ENCODE measurements around the gene PLEKHA4. TPM values are rescaled to one million over a fixed set of nuclear protein-coding genes. Genes with fewer than 3 reads are reported as not detected.

Gene PLEKHA4
- total RNA-seq, 1 donor from 2014 or later = 18.9 TPM

DNA sequence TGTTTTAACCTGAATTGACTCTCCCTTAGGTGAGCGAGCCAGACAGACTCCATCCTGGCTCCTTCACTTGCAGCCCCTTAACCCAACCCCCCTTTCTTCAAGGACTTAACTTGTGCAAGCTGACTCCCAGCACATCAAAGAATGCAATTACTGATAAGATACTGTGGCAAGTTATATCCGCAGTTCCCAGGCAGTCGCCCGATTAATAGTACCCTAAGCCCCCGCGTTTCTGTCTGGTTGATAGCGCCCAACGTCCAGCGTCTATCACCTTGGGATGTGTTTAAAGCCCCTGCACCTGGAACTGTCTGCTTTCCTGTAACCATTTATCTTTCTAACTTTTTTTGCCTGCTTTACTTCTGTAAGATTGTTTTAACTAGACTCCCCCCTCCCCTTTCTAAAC is 38.3 kb downstream of the PLEKHA4 start:
- DNase-seq (ENCODE audit: low spot score) = no peak

DNA sequence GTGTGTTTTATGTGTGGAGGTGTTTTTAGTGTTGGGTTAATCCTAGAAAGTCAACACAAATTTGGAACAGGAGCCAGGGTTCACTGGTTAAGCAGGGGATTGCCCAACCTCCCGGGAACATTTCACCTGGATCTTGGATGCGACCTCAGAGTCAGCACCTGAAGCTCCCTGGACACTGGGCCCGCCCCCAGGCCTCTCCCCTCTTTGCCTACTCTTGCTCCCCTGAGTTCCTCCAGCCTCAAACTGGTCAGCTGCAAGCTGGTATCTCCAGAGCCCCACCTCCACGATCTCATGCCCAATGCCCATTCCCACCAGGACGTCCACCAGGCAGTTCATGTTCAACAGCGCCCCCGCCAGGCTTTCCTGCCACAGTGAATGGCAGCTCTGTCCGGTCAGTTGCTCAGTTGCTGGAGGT is 41.8 kb downstream of the PLEKHA4 start:
- DNase-seq (ENCODE audit: low spot score) = no peak

- no peak for DNase-seq (ENCODE audit: low spot score)
Measured at GRCh38 chr19:48822514-48822913, 45.9 kb downstream of the PLEKHA4 start.

DNA sequence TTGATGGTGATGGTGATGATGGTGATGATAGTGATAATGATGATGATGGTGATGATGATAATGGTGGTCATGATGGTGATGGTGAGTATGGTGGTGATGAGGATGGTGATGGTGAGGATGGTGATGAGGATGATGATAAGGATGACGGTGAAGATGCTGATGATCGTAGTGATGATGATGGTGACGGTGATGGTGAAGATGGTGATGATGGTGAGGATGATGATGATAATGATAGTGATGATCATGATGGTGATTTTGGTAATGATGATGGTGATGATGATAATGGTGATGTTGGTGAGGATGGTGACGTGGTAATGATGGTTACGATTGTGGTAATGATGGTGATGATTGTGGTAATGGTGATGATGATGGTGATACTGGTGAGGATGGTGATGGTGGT is 46.8 kb downstream of the PLEKHA4 start:
- DNase-seq (ENCODE audit: low spot score) = no peak

- DNase-seq (ENCODE audit: low spot score) = peak; percentile 86
Measured at GRCh38 chr19:48819366-48819816, 49.0 kb downstream of the PLEKHA4 start.

- no peak for DNase-seq (ENCODE audit: low spot score)
Measured at GRCh38 chr19:48818234-48818820, 50.1 kb downstream of the PLEKHA4 start.

DNA sequence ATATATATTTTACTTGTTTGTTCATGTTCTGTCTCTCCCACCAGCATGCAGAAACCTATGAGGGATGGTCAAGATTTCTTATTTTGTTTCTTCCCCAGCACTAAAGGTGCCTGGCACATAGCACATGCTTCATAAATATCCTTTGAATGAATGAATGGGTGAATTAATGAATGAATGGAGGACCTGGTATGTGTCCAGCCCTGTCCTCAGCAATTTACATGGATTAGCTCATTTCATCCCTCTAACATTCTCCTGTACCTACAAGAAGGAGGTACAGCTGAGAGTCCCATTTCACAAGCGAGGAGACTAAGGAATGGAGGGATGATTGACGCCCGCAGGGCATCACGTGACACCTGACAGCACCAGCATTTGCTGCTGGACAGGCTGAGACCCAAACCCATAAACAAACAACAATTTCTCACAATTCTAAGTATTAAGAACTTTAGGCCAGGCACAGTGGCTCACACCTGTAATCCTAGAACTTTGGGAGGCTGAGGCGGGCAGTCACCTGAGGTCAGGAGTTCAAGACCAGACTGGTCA is 50.8 kb downstream of the PLEKHA4 start:
- no peak for DNase-seq (ENCODE audit: low spot score)

DNA sequence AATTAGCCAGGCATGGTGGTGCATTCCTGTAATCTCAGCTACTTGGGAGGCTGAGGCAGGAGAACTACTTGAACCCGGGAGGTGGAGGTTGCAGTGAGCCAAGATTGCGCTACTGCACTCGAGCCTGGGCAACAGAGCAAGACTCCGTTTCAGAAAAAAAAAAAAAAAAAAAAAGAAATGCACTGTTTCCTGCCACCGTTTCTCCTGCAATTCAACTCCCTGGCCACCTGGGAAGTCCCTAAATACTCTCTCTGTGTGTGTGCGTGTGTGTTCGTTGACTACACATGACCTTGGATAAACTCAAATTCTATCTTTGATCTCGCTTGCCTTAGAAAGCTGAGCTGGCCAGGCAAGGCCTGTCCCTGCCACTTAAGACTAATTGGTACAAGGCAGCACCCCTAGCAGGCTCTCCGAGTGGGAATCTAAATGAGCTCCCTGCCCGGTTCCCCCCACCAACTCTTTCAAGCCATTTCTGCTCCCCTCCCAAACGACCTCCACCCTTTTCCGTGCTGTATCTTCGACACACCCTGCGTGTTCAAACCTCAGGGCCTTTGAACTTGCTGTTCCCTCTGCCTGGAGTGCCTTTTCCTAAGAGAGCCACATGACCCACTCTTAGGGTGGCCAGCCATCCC is 52.4 kb downstream of the PLEKHA4 start:
- no peak for DNase-seq (ENCODE audit: low spot score)

- no peak for DNase-seq (ENCODE audit: low spot score)
Measured at GRCh38 chr19:48814895-48815294, 53.5 kb downstream of the PLEKHA4 start.

DNA sequence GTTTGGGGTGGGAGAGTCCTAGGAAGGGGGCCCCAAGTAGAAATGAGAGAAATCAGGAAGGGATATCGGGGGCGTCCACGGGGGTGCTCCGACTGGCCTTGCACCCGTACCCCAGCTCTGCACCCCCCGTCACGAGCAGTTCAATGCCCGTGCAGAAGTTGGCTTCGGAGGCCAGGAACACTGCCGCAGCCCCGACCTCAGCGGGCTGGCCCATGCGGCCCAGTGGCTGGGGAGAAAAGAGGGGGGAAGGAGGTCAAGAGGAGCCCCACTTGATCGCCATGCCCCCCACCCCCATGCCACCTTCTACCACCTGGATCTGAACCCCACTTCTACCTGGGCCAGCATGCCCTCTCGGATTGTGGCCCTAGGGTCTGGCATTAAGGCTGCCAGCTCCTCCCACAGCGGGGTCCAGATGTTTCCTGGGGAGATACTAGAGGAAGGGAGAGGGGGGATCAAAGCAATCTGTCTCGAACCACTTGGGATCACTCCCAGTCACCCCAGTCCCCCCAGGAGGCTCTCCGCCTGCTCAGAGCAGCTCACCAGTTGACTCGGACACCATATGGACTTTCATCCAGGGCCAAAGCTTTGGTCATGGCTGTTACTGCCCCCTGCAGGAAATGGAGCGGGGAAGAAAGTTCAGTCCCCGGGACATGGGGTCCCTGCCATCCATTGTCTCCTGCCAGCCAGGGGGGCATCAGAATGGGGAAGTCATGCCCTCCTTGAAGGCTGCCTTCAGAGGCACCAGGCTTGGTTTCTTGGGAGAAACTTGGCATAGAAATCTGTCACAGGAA is 55.1 kb downstream of the PLEKHA4 start:
- no peak for DNase-seq (ENCODE audit: low spot score)

DNA sequence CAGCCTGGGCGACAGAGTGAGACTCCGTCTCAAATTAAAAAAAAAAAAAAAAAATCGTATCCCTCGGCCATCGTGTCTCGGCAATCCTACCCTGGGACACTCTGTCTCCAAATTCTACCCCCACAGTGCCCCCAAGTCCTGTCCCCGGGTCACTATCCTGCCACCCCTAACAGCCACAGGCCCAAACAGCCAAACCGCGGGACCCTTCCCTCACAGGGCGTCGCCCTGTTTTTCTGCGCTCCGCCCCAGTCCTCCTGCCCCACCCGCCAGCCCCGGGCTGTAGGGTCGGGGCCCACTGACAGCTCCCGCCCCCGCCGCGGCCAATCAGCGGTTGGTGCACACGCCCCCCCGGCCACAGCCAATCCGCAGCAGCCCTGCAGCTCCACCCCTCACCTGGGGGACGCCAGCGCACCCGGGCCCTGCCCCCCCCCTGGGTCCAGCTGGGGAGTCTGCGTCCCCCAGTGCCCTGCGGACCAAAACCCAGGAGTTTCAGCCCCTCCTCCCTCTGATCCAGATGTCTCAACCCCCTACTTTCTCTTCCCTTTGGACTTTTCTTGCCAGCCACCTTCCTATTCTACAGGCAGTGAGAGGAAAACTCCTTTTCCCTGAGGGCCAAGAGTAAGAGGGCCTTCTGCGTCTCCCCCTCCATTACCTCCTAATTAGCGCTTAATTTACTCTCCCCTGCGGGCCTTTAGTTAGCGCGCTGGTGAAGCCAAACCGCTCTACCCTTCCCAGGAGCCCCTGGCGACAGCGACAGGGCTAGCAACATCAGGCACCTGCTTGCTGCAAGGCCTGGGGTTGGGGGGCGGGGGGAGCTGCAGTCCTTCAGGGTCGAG is 56.1 kb downstream of the PLEKHA4 start:
- peak; percentile 79 for DNase-seq (ENCODE audit: low spot score)

DNA sequence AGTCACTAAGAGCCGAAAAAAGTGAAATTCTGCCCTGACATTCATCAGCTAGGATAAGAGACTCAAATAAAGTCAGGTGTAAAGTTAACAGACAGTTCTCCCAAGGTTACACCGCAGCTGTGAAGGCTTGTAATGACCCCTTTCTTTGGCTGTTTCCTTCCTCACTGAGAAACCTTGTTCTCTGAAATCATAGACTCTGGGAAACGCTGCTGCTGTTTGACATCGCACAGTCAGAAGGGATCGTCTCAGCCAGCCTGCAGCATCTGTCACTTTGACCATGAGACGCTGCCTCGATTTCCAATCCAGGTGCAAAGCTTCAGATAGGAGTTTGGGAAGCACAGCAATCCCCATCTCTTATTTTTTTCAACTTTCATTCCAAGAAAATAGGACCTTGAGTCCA is 58.3 kb downstream of the PLEKHA4 start:
- no peak for DNase-seq (ENCODE audit: low spot score)

- no peak for DNase-seq (ENCODE audit: low spot score)
Measured at GRCh38 chr19:48807590-48808308, 60.7 kb downstream of the PLEKHA4 start.

DNA sequence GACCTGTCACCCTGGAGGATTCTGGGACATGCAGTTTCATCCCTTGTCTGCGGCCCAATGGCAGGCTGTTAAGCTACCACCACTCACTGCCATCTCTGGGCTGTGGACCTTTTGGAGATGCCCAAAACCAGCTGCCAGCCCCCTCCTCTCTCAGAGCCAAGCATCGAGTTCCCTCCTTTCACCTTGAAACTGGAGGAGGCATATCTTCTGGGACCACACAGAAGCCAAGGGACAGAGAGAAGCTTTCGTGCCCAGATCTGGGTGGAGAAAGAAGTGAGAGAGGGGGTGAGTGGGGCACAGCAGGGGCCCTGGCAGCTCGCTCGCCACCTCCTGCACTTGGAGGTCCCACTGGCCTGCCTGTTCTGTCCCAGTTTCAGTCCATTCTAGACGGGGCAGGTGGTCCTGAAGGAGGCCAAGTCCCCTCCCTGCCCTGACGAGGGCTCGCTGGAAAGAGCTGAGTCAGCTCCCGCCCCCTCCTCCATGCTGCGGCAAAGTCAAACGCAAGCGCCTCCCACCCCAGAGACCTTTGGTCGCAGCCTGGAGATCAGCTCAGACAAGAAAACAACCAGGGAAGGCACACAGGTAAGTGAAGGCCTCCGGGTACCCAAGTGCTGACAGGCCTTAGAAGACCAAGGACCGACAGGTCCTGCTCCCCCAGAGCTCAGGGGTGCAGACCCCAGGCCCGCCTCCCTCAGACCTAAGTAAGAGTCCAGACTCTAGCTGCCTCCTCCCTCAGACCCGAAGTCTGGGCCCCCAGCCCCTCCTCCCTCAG is 61.4 kb downstream of the PLEKHA4 start:
- DNase-seq (ENCODE audit: low spot score) = peak; percentile 60

GRCh38 chr19:48806518-48806817 is 61.9 kb downstream of the PLEKHA4 start:
- no peak for DNase-seq (ENCODE audit: low spot score)

- DNase-seq (ENCODE audit: low spot score) = no peak
Measured at GRCh38 chr19:48805452-48805851, 63.0 kb downstream of the PLEKHA4 start.

GRCh38 chr19:48804496-48804895 is 63.9 kb downstream of the PLEKHA4 start:
- no peak for DNase-seq (ENCODE audit: low spot score)

- no peak for DNase-seq (ENCODE audit: low spot score)
Measured at GRCh38 chr19:48802623-48803022, 65.8 kb downstream of the PLEKHA4 start.

DNA sequence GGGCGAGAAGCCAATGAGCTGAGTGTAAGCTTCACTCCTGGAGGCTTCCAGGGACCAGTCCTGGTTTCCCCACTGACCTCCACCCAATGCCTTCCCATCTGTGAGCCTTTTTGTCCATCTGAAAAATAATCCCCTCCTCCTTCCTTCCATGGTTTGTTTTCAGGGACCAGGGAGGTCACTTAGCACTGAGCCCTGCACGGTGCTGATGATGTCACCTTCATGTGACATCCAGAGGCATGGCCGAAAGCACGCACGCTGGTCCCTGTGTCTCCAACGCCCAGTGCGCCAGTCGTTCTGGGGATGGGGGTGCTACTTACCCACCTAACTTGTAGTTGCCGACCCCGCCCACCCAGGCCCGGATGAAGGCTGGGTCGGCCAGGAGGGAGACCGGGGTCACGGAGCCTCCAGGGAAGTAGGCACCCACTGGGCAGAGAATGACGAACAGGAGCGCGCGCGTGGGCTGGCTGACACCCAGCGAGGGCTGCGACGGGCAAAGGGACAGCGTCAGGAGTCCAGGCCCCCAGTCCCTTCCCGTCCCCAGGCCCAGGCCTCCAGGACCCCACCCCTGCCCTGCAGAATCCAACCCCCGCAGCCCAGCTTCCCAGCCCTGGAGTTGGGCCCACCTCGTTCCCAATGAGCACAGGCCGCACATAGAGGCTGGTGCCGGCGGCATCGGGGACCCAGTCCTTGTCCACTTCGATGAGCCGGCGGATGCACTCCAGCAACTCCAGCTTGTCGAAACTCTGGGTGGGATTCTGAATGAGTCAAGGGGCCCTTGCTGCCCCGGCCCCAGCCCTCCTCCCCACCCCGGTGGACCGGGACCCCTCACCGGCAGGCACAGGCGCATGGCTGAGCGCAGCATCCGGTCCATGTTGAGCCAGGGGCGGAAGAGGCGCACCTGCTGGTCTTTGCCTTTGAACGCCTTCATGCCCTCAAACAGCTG is 68.8 kb downstream of the PLEKHA4 start:
- no peak for DNase-seq (ENCODE audit: low spot score)

Measured in mucosa of gallbladder (tissue), 1 donor.